ENCODE results near the gene EFNB1.

The EFNB1 gene

DNA sequence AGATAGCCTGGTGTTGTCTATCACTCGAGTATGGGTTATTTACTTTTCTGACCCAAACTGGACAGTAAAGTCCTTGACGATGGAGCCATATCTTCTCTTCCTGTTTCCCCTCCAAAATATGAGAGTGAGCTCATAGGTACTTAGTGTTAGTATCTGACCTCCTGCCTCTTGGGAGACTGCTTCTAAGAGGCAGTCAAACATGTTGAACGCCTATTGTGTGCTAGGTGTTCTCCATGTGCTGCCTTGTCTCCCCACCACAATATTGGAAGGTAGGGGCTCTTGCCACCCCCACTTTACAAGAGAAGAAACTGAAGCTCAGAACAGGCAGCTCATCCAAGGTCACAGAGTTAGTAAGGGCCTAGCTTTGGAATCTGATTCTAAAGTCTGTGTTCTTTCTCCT lies 8.3 kb downstream of the EFNB1 start:
- no peak overlapping the region for H3K14ac ChIP-seq (ENCODE audit: low read length in 2 of 2)
- peaks cover 23% of the 10 kb centered on the region for H3K79me1 ChIP-seq (replicated peaks; ENCODE audit: low read length, poor library complexity, severe bottlenecking)
- H3K4ac ChIP-seq (ENCODE audit: low read depth in 1 of 2, low read length in 2 of 2) = no peak overlapping the region
- H3K27ac ChIP-seq (ENCODE audit: low read length, poor library complexity, severe bottlenecking) = no peak overlapping the region
- H2BK5ac ChIP-seq (ENCODE audit: low read depth, low read length, poor library complexity, severe bottlenecking) = no peak overlapping the region
- H2AK5ac ChIP-seq (ENCODE audit: low read length, severe bottlenecking) = no peak overlapping the region
- H4K91ac ChIP-seq (ENCODE audit: low read length) = no peak overlapping the region
- H2BK15ac ChIP-seq (ENCODE audit: low read depth, poor library complexity, severe bottlenecking) = no peak overlapping the region
- peaks cover 23% of the 10 kb centered on the region for H3K4me1 ChIP-seq (ENCODE audit: control insufficient read depth, insufficient read depth, low read depth, low read length)
- H3K36me3 ChIP-seq (ENCODE audit: control insufficient read depth in 1 of 2, insufficient read depth in 2 of 2, low read depth in 1 of 2, low read length in 2 of 2) = peaks cover 21 to 35% of the 10 kb centered on the region in 2 experiments
- no peak overlapping the region for H4K8ac ChIP-seq (ENCODE audit: low read length)
- WGBS = 100% methylated on average over 1 of the region's 3 CpGs
- H3K18ac ChIP-seq (ENCODE audit: low read depth in 1 of 2, low read length in 2 of 2) = no peak overlapping the region
- no peak overlapping the region for H3K4me2 ChIP-seq (ENCODE audit: low read length, poor library complexity, severe bottlenecking)
- H2BK120ac ChIP-seq (ENCODE audit: low read depth, low read length) = no peak overlapping the region
- H2BK12ac ChIP-seq (ENCODE audit: low read length in 2 of 2) = no peak overlapping the region
- DNase-seq = no peak
- H3K9ac ChIP-seq (ENCODE audit: low read length) = no peak overlapping the region
- H3K27me3 ChIP-seq (ENCODE audit: control insufficient read depth in 1 of 2, insufficient read depth in 1 of 2, low read length in 2 of 2) = peaks cover 0 to 23% of the 10 kb centered on the region in 2 experiments
- no peak overlapping the region for H2AFZ ChIP-seq (ENCODE audit: low read depth, low read length)
- no peaks in the 10 kb centered on the region for H3K9me3 ChIP-seq (ENCODE audit: control insufficient read depth, low read length)
- H3K4me3 ChIP-seq (ENCODE audit: insufficient read depth in 1 of 2, low read depth in 1 of 2, low read length in 2 of 2) = no peak overlapping the region
- H3K23ac ChIP-seq (ENCODE audit: low read length in 2 of 2) = no peak overlapping the region

DNA sequence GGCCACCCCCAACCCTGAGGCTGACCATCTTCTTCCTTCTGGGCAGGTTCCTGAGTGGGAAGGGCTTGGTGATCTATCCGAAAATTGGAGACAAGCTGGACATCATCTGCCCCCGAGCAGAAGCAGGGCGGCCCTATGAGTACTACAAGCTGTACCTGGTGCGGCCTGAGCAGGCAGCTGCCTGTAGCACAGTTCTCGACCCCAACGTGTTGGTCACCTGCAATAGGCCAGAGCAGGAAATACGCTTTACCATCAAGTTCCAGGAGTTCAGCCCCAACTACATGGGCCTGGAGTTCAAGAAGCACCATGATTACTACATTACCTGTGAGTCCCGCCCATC lies 9.7 kb downstream of the EFNB1 start:
- no peak overlapping the region for H2AFZ ChIP-seq (ENCODE audit: low read depth, low read length)
- H4K91ac ChIP-seq (ENCODE audit: low read length) = no peak overlapping the region
- no peak overlapping the region for H4K8ac ChIP-seq (ENCODE audit: low read length)
- H3K9me3 ChIP-seq (ENCODE audit: control insufficient read depth, low read length) = no peaks in the 10 kb centered on the region
- WGBS = 90% methylated on average over 7 of the region's 8 CpGs
- H3K23ac ChIP-seq (ENCODE audit: low read length in 2 of 2) = no peak overlapping the region
- H3K14ac ChIP-seq (ENCODE audit: low read length in 2 of 2) = no peak overlapping the region
- H3K4ac ChIP-seq (ENCODE audit: low read depth in 1 of 2, low read length in 2 of 2) = no peak overlapping the region
- no peak overlapping the region for H3K9ac ChIP-seq (ENCODE audit: low read length)
- H3K4me2 ChIP-seq (ENCODE audit: low read length, poor library complexity, severe bottlenecking) = no peak overlapping the region
- no peak overlapping the region for H3K27ac ChIP-seq (ENCODE audit: low read length, poor library complexity, severe bottlenecking)
- peaks cover 21% of the 10 kb centered on the region for H3K79me1 ChIP-seq (replicated peaks; ENCODE audit: low read length, poor library complexity, severe bottlenecking)
- no peak overlapping the region for H2BK5ac ChIP-seq (ENCODE audit: low read depth, low read length, poor library complexity, severe bottlenecking)
- peaks cover 0 to 23% of the 10 kb centered on the region in 2 experiments for H3K27me3 ChIP-seq (ENCODE audit: control insufficient read depth in 1 of 2, insufficient read depth in 1 of 2, low read length in 2 of 2)
- no peak overlapping the region for H2AK5ac ChIP-seq (ENCODE audit: low read length, severe bottlenecking)
- H3K4me1 ChIP-seq (ENCODE audit: control insufficient read depth, insufficient read depth, low read depth, low read length) = peaks cover 26% of the 10 kb centered on the region
- H3K18ac ChIP-seq (ENCODE audit: low read depth in 1 of 2, low read length in 2 of 2) = no peak overlapping the region
- H2BK15ac ChIP-seq (ENCODE audit: low read depth, poor library complexity, severe bottlenecking) = no peak overlapping the region
- H3K36me3 ChIP-seq (ENCODE audit: control insufficient read depth in 1 of 2, insufficient read depth in 2 of 2, low read depth in 1 of 2, low read length in 2 of 2) = peaks cover 21 to 39% of the 10 kb centered on the region in 2 experiments
- no peak overlapping the region for H3K4me3 ChIP-seq (ENCODE audit: insufficient read depth in 1 of 2, low read depth in 1 of 2, low read length in 2 of 2)
- H2BK12ac ChIP-seq (ENCODE audit: low read length in 2 of 2) = no peak overlapping the region
- DNase-seq = no peak
- no peak overlapping the region for H2BK120ac ChIP-seq (ENCODE audit: low read depth, low read length)

DNA sequence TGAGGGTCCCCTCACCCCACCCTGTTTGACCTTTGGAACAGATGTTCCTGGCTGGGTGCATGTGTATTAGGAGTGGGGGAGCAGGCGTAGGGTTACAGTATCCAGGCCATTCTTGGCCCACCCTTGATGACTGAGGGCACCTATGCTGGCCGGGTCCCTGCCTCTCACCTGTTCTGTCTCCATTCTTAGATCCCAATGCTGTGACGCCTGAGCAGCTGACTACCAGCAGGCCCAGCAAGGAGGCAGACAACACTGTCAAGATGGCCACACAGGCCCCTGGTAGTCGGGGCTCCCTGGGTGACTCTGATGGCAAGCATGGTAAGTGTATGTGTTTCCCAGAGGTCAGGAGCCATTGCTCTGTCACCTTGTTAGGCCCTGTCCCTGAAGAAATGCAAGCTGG lies 10.9 kb downstream of the EFNB1 start:
- no peak overlapping the region for H3K14ac ChIP-seq (ENCODE audit: low read length in 2 of 2)
- H2BK12ac ChIP-seq (ENCODE audit: low read length in 2 of 2) = no peak overlapping the region
- peaks cover 21 to 46% of the 10 kb centered on the region in 2 experiments for H3K36me3 ChIP-seq (ENCODE audit: control insufficient read depth in 1 of 2, insufficient read depth in 2 of 2, low read depth in 1 of 2, low read length in 2 of 2)
- no peak overlapping the region for H2AK5ac ChIP-seq (ENCODE audit: low read length, severe bottlenecking)
- no peak overlapping the region for H3K4me2 ChIP-seq (ENCODE audit: low read length, poor library complexity, severe bottlenecking)
- H3K79me1 ChIP-seq (replicated peaks; ENCODE audit: low read length, poor library complexity, severe bottlenecking) = peaks cover 23% of the 10 kb centered on the region
- H4K8ac ChIP-seq (ENCODE audit: low read length) = no peak overlapping the region
- 67% methylated on average over 2 of the region's 4 CpGs for WGBS
- no peak overlapping the region for H3K4me3 ChIP-seq (ENCODE audit: insufficient read depth in 1 of 2, low read depth in 1 of 2, low read length in 2 of 2)
- H3K9me3 ChIP-seq (ENCODE audit: control insufficient read depth, low read length) = no peaks in the 10 kb centered on the region
- H2BK120ac ChIP-seq (ENCODE audit: low read depth, low read length) = no peak overlapping the region
- no peak overlapping the region for H3K18ac ChIP-seq (ENCODE audit: low read depth in 1 of 2, low read length in 2 of 2)
- no peak overlapping the region for H3K4ac ChIP-seq (ENCODE audit: low read depth in 1 of 2, low read length in 2 of 2)
- H3K9ac ChIP-seq (ENCODE audit: low read length) = no peak overlapping the region
- H2BK5ac ChIP-seq (ENCODE audit: low read depth, low read length, poor library complexity, severe bottlenecking) = no peak overlapping the region
- H3K4me1 ChIP-seq (ENCODE audit: control insufficient read depth, insufficient read depth, low read depth, low read length) = peaks cover 27% of the 10 kb centered on the region
- H3K23ac ChIP-seq (ENCODE audit: low read length in 2 of 2) = no peak overlapping the region
- no peak overlapping the region for H4K91ac ChIP-seq (ENCODE audit: low read length)
- peaks cover 0 to 13% of the 10 kb centered on the region in 2 experiments for H3K27me3 ChIP-seq (ENCODE audit: control insufficient read depth in 1 of 2, insufficient read depth in 1 of 2, low read length in 2 of 2)
- no peak for DNase-seq
- H2BK15ac ChIP-seq (ENCODE audit: low read depth, poor library complexity, severe bottlenecking) = no peak overlapping the region
- H2AFZ ChIP-seq (ENCODE audit: low read depth, low read length) = no peak overlapping the region
- no peak overlapping the region for H3K27ac ChIP-seq (ENCODE audit: low read length, poor library complexity, severe bottlenecking)

DNA sequence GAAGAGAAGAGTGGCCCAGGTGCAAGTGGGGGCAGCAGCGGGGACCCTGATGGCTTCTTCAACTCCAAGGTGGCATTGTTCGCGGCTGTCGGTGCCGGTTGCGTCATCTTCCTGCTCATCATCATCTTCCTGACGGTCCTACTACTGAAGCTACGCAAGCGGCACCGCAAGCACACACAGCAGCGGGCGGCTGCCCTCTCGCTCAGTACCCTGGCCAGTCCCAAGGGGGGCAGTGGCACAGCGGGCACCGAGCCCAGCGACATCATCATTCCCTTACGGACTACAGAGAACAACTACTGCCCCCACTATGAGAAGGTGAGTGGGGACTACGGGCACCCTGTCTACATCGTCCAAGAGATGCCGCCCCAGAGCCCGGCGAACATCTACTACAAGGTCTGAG lies 11.4 kb downstream of the EFNB1 start:
- Histone ChIP-seq H3K23ac (ENCODE audit: low read length in 2 of 2) (no peak overlapping the region), H3K4ac (ENCODE audit: low read depth in 1 of 2, low read length in 2 of 2) (no peak overlapping the region), H3K36me3 (ENCODE audit: control insufficient read depth in 1 of 2, insufficient read depth in 2 of 2, low read depth in 1 of 2, low read length in 2 of 2) (peaks cover 21 to 46% of the 10 kb centered on the region in 2 experiments), H2BK12ac (ENCODE audit: low read length in 2 of 2) (no peak overlapping the region), H4K91ac (ENCODE audit: low read length) (no peak overlapping the region), H2BK15ac (ENCODE audit: low read depth, poor library complexity, severe bottlenecking) (no peak overlapping the region), H2AFZ (ENCODE audit: low read depth, low read length) (no peak overlapping the region), H3K27me3 (ENCODE audit: control insufficient read depth in 1 of 2, insufficient read depth in 1 of 2, low read length in 2 of 2) (peaks cover 0 to 13% of the 10 kb centered on the region in 2 experiments), H4K8ac (ENCODE audit: low read length) (no peak overlapping the region), H3K4me3 (ENCODE audit: insufficient read depth in 1 of 2, low read depth in 1 of 2, low read length in 2 of 2) (no peak overlapping the region), H2BK5ac (ENCODE audit: low read depth, low read length, poor library complexity, severe bottlenecking) (no peak overlapping the region), H3K9ac (ENCODE audit: low read length) (no peak overlapping the region), H3K9me3 (ENCODE audit: control insufficient read depth, low read length) (no peaks in the 10 kb centered on the region), H3K27ac (ENCODE audit: low read length, poor library complexity, severe bottlenecking) (no peak overlapping the region), H3K4me2 (ENCODE audit: low read length, poor library complexity, severe bottlenecking) (no peak overlapping the region), H3K79me1 (replicated peaks; ENCODE audit: low read length, poor library complexity, severe bottlenecking) (peaks cover 19% of the 10 kb centered on the region), H3K18ac (ENCODE audit: low read depth in 1 of 2, low read length in 2 of 2) (no peak overlapping the region), H3K4me1 (ENCODE audit: control insufficient read depth, insufficient read depth, low read depth, low read length) (peaks cover 27% of the 10 kb centered on the region), H3K14ac (ENCODE audit: low read length in 2 of 2) (no peak overlapping the region), H2BK120ac (ENCODE audit: low read depth, low read length) (no peak overlapping the region), H2AK5ac (ENCODE audit: low read length, severe bottlenecking) (no peak overlapping the region)
- WGBS = 95% methylated on average over 17 of the region's 22 CpGs
- no peak for DNase-seq
